Activated CD8-positive, alpha-beta memory T cell treated with anti-CD3 and anti-CD28 coated beads, Interleukin-2, amount 50 U/mL, for 4 hours (primary cell): Measurements from ENCODE around the gene KSR1.

Experiments used
- DNase-seq: peaks from one replicate; pipeline ENCODE4 v3.0.0-alpha.2; 2020

The KSR1 gene

GRCh38 chr17:27539794-27540317 is 83.6 kb downstream of the KSR1 start:
- no peak for DNase-seq

GRCh38 chr17:27540318-27541101 is 84.3 kb downstream of the KSR1 start:
- DNase-seq, result no peak

GRCh38 chr17:27541301-27542023 is 85.2 kb downstream of the KSR1 start:
- DNase-seq, result no peak

GRCh38 chr17:27542841-27543463 is 86.7 kb downstream of the KSR1 start:
- DNase-seq, result no peak

GRCh38 chr17:27543464-27543856 is 87.2 kb downstream of the KSR1 start:
- DNase-seq, result no peak

- no peak for DNase-seq
Observed at GRCh38 chr17:27543958-27544349, 87.7 kb downstream of the KSR1 start.

- no peak for DNase-seq
Observed at GRCh38 chr17:27544350-27545131, 88.3 kb downstream of the KSR1 start.

GRCh38 chr17:27545562-27546229 is 89.4 kb downstream of the KSR1 start:
- no peak for DNase-seq

GRCh38 chr17:27546624-27547300 is 90.5 kb downstream of the KSR1 start:
- DNase-seq, result no peak

GRCh38 chr17:27547301-27547683 is 91.0 kb downstream of the KSR1 start:
- no peak for DNase-seq

- no peak for DNase-seq
Observed at GRCh38 chr17:27548369-27548768, 92.1 kb downstream of the KSR1 start.

GRCh38 chr17:27549251-27549893 is 93.1 kb downstream of the KSR1 start:
- no peak for DNase-seq

- no peak for DNase-seq
Observed at GRCh38 chr17:27550291-27550930, 94.2 kb downstream of the KSR1 start.

- DNase-seq, result no peak
Observed at GRCh38 chr17:27550974-27551505, 94.8 kb downstream of the KSR1 start.

GRCh38 chr17:27551701-27552248 is 95.5 kb downstream of the KSR1 start:
- DNase-seq, result no peak

GRCh38 chr17:27552276-27552732 is 96.1 kb downstream of the KSR1 start:
- no peak for DNase-seq

- no peak for DNase-seq
Observed at GRCh38 chr17:27553019-27553511, 96.8 kb downstream of the KSR1 start.

GRCh38 chr17:27554152-27554551 is 97.9 kb downstream of the KSR1 start:
- no peak for DNase-seq

GRCh38 chr17:27554911-27555310 is 98.7 kb downstream of the KSR1 start:
- DNase-seq, result no peak

- no peak for DNase-seq
Observed at GRCh38 chr17:27555339-27555738, 99.1 kb downstream of the KSR1 start.
